Tibial nerve (tissue), 4 donors: ENCODE results near the gene FAM236D.
"Not testable (repeated sequence)": the region's sequence is repeated elsewhere in the genome, so short reads cannot be mapped to it uniquely, and the experiment has no call there.

Experiments used
- EP300 ChIP-seq, 2 donors: sonication (generic); formaldehyde crosslinking; IDR thresholded peaks; one replicate each; pipeline ENCODE4 v1.6.1; 2017; ENCODE audit warnings: antibody characterized with exemption in 2 of 2, mild to moderate bottlenecking in 1 of 2
- POLR2A ChIP-seq, 2 donors: fragments of 450-650 bp; IDR thresholded peaks; one replicate each; pipeline ENCODE4 v1.6.1; 2017; ENCODE audit warnings: antibody characterized with exemption in 2 of 2, mild to moderate bottlenecking in 2 of 2, moderate library complexity in 2 of 2
- TF ChIP-seq, protein P1 (sequence below), 5 experiments: fragments of 200-600 bp in 3 of 5; fragments of 450-650 bp in 2 of 5; sonication (generic) in 3 of 5; IDR thresholded peaks; one replicate each; pipeline ENCODE4 v1.5.1; 2016 to 2019; ENCODE audit warnings: antibody characterized with exemption in 5 of 5, mild to moderate bottlenecking in 3 of 5, moderate library complexity in 2 of 5

DNA sequence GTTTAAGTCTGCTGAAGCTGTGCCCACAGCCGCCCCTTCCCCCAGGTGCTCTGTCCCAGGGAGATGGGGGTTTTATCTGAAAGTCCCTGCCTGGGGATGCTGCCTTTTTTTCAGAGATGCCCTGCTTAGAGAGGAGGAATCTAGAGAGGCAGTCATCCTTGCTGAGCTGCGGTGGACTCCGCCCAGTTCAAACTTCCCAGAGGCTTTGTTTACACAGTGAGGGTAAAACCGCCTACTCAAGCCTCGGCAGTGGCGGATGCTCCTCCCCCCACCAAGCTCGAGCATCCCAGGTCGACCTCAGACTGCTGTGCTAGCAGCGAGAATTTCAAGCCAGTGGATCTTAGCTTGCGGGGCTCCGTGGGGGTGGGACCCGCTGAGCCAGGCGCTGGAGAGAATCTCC lies 22.7 kb upstream of the FAM236D start:
- TF ChIP-seq, protein P1, sequence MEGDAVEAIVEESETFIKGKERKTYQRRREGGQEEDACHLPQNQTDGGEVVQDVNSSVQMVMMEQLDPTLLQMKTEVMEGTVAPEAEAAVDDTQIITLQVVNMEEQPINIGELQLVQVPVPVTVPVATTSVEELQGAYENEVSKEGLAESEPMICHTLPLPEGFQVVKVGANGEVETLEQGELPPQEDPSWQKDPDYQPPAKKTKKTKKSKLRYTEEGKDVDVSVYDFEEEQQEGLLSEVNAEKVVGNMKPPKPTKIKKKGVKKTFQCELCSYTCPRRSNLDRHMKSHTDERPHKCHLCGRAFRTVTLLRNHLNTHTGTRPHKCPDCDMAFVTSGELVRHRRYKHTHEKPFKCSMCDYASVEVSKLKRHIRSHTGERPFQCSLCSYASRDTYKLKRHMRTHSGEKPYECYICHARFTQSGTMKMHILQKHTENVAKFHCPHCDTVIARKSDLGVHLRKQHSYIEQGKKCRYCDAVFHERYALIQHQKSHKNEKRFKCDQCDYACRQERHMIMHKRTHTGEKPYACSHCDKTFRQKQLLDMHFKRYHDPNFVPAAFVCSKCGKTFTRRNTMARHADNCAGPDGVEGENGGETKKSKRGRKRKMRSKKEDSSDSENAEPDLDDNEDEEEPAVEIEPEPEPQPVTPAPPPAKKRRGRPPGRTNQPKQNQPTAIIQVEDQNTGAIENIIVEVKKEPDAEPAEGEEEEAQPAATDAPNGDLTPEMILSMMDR (IDR thresholded peaks at IDR 0.05), result not testable (repeated sequence)
- TF ChIP-seq POLR2A, EP300 (IDR thresholded peaks at IDR 0.05): not testable (repeated sequence)
